Hepatocyte (in vitro differentiated cells): ENCODE measurements around the gene KRT74. TPM values are rescaled to one million over a fixed set of nuclear protein-coding genes. Genes with fewer than 3 reads are reported as not detected.

Source experiments
- DNase-seq: peaks from one replicate; pipeline ENCODE4 v3.0.0-alpha.2; 2016; ENCODE audit warnings: low spot score
- H2AFZ ChIP-seq: fragments of 200-600 bp; sonication (generic); 2 replicates; pipeline ENCODE4 v1.6.0; 2016; ENCODE audit warnings: antibody characterized with exemption, mild to moderate bottlenecking
- H3K27ac ChIP-seq: fragments of 200-600 bp; sonication (generic); 2 replicates; pipeline ENCODE4 v1.5.1; 2016; ENCODE audit warnings: mild to moderate bottlenecking
- H3K27me3 ChIP-seq: fragments of 200-600 bp; sonication (generic); 2 replicates; pipeline ENCODE4 v1.6.1; 2016
- H3K36me3 ChIP-seq: fragments of 200-600 bp; sonication (generic); replicated peaks from 2 replicates; pipeline ENCODE4 v1.5.1; 2016; ENCODE audit warnings: low read depth; ENCODE audit not compliant: insufficient read depth
- H3K4me1 ChIP-seq: fragments of 200-600 bp; sonication (generic); 2 replicates; pipeline ENCODE4 v1.5.1; 2016; ENCODE audit warnings: mild to moderate bottlenecking, moderate library complexity; ENCODE audit not compliant: insufficient read depth
- H3K4me2 ChIP-seq: fragments of 200-600 bp; sonication (generic); 2 replicates; pipeline ENCODE4 v1.6.0; 2016
- H3K4me3 ChIP-seq: fragments of 200-600 bp; sonication (generic); 2 replicates; pipeline ENCODE4 v1.5.1; 2016; ENCODE audit warnings: mild to moderate bottlenecking
- H3K79me2 ChIP-seq: fragments of 200-600 bp; sonication (generic); 2 replicates; pipeline ENCODE4 v1.6.0; 2017; ENCODE audit warnings: mild to moderate bottlenecking
- H3K9me2 ChIP-seq: fragments of 200-600 bp; sonication (generic); replicated peaks from 2 replicates; pipeline ENCODE4 v1.6.0; 2017; ENCODE audit warnings: mild to moderate bottlenecking; ENCODE audit not compliant: insufficient read depth
- H3K9me3 ChIP-seq: fragments of 200-600 bp; sonication (generic); 2 replicates; pipeline ENCODE4 v1.5.1; 2016; ENCODE audit warnings: low read depth, mild to moderate bottlenecking
- H4K20me1 ChIP-seq: fragments of 200-600 bp; sonication (generic); 2 replicates; pipeline ENCODE4 v1.6.0; 2016; ENCODE audit warnings: mild to moderate bottlenecking; ENCODE audit not compliant: insufficient read depth, poor library complexity, severe bottlenecking
- EZH2 ChIP-seq: fragments of 200-600 bp; sonication (generic); IDR thresholded peaks from 2 replicates; pipeline ENCODE4 v1.6.1; 2016; ENCODE audit warnings: antibody characterized with exemption, mild to moderate bottlenecking, borderline replicate concordance
- EZH2phosphoT487 ChIP-seq: fragments of 200-600 bp; sonication (generic); IDR thresholded peaks from one replicate; pipeline ENCODE4 v1.6.1; 2018; ENCODE audit warnings: antibody characterized with exemption, mild to moderate bottlenecking, low read depth, moderate library complexity; ENCODE audit not compliant: unreplicated experiment, severe bottlenecking
- WGBS: methylation state at CpG from one replicate; pipeline ENCODE4 v1.1.6; 2016; ENCODE audit warnings: low lambda C conversion rate; ENCODE audit errors: missing lambda C conversion rate; 5-methylcytosine and 5-hydroxymethylcytosine counted together
- polyA plus RNA-seq: library from polyadenylated mRNA; unstranded; fragments of >200 nt; fragmentation: Nextera tagmentation; extraction: Ambion mirVana; gene quantifications from 2 replicates; pipeline ENCODE4 v1.2.1, GENCODE V29; 2016
- total RNA-seq: library from RNA; depleted of rRNA; stranded (reverse); fragments of >200 nt; gene quantifications from 2 replicates; pipeline ENCODE4 v1.2.3, GENCODE V29; 2014
- TF ChIP-seq, protein P1 (sequence below): fragments of 200-600 bp; sonication (generic); IDR thresholded peaks from 2 replicates; pipeline ENCODE4 v1.5.1; 2016; ENCODE audit warnings: antibody characterized with exemption, mild to moderate bottlenecking; ENCODE audit not compliant: poor library complexity

Gene KRT74
- total and polyA plus RNA-seq, 2 experiments from 2014 or later, result not detected

DNA sequence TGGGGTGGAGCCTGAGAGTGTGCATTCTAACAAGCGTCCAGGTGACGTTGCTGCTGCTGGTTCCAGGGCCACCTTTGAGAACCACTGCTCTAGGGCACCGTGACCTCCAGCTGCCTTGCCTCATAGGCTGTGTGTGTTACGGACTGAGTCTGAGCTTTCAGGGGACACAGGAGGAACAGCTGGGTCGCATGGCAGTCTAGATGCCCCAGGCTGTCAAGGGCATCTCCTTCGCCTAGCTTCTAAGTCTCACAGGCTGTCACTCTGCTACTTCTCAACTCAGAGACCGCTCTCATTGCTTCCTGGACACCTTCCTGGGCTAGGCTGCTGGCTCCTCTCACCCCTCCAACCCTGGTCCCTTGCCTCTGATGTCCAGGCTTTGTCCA is 43.8 kb upstream of the KRT74 start:
- TF ChIP-seq EZH2phosphoT487, result no peak
- TF ChIP-seq, protein P1, sequence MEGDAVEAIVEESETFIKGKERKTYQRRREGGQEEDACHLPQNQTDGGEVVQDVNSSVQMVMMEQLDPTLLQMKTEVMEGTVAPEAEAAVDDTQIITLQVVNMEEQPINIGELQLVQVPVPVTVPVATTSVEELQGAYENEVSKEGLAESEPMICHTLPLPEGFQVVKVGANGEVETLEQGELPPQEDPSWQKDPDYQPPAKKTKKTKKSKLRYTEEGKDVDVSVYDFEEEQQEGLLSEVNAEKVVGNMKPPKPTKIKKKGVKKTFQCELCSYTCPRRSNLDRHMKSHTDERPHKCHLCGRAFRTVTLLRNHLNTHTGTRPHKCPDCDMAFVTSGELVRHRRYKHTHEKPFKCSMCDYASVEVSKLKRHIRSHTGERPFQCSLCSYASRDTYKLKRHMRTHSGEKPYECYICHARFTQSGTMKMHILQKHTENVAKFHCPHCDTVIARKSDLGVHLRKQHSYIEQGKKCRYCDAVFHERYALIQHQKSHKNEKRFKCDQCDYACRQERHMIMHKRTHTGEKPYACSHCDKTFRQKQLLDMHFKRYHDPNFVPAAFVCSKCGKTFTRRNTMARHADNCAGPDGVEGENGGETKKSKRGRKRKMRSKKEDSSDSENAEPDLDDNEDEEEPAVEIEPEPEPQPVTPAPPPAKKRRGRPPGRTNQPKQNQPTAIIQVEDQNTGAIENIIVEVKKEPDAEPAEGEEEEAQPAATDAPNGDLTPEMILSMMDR, result no peak
- no peak for TF ChIP-seq EZH2
- no peaks in the 10 kb centered on the region for H3K36me3 ChIP-seq
- no peak for DNase-seq
- no peaks in the 10 kb centered on the region for H3K9me2 ChIP-seq
- peaks cover 6% of the 10 kb centered on the region for H3K27me3 ChIP-seq
- H3K9me3 ChIP-seq, result no peaks in the 10 kb centered on the region
- no peak overlapping the region for H2AFZ ChIP-seq
- H4K20me1 ChIP-seq, result no peaks in the 10 kb centered on the region
- no peak overlapping the region for H3K4me3 ChIP-seq
- H3K4me1 ChIP-seq, result no peaks in the 10 kb centered on the region
- H3K4me2 ChIP-seq, result no peak overlapping the region
- no peak overlapping the region for H3K27ac ChIP-seq
- 91% methylated on average over 7 of the region's 7 CpGs for WGBS
- H3K79me2 ChIP-seq, result no peaks in the 10 kb centered on the region

DNA sequence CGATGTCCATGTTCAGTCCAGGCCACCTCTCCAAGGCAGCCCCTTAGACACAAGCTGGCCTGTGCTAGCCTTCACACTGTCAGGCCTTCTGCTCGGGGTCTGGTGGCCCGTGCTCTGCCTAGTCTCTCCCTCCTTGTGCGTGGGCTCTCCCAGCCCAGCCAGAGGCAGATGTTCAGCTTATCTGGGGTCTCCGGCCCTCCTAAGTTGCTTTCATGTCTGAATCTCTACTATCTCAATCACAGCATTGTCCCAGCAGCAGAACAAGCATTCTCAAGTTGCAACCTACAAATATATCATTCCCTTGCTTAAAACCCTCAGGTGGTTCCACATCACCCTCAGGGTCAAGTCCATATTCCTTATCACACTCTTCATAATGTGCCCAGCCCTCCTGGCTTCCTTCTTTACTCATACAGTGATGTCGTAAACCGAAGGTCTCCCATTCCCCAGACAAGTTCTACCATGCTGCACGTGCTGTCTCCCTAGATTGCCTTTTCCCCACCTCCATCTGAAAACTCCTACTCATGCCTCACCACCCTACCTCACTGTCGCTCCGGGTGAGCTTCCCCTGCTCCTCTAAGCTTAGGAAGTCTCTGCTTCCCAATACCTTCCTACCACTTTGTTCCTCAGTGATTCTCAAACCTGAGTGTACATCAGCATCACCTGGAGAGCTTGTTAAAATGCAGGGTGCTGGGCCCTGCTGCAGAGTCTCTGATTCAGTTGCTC is 43.2 kb upstream of the KRT74 start:
- Histone ChIP-seq H3K9me3 (no peaks in the 10 kb centered on the region), H3K27ac (no peak overlapping the region), H3K4me3 (no peak overlapping the region), H3K27me3 (peaks cover 7% of the 10 kb centered on the region), H3K79me2 (no peaks in the 10 kb centered on the region), H4K20me1 (no peaks in the 10 kb centered on the region), H3K4me1 (no peaks in the 10 kb centered on the region), H2AFZ (no peak overlapping the region), H3K36me3 (no peaks in the 10 kb centered on the region), H3K9me2 (no peaks in the 10 kb centered on the region), H3K4me2 (no peak overlapping the region)
- no peak for TF ChIP-seq EZH2phosphoT487
- TF ChIP-seq, protein P1, result no peak
- TF ChIP-seq EZH2, result no peak
- DNase-seq, result no peak
- 79% methylated on average over 10 of the region's 10 CpGs for WGBS

DNA sequence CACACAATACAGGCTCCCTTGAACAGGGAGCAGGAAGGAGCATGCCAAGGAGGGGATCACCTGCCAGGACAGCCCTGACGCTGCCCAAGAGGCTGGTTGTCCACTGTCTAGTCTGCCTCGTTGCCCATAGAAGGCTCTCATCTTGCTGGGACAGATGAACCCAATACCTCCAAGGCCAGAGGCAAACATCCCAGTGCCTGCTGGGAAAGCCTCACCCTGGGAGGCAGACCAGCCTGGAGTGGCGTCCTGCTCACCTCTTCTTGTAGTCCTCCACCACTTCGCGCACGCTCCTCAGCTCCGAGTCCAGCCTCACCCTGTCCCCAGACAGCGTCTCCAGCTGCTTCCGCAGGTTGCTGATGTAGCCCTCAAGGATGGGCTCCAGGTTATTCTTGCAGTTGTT is 42.3 kb upstream of the KRT74 start:
- H3K79me2 ChIP-seq, result no peaks in the 10 kb centered on the region
- H3K4me3 ChIP-seq, result no peak overlapping the region
- H3K27me3 ChIP-seq, result peaks cover 16% of the 10 kb centered on the region
- H2AFZ ChIP-seq, result no peak overlapping the region
- no peaks in the 10 kb centered on the region for H3K4me1 ChIP-seq
- no peak overlapping the region for H3K27ac ChIP-seq
- H4K20me1 ChIP-seq, result no peaks in the 10 kb centered on the region
- DNase-seq, result no peak
- H3K9me2 ChIP-seq, result no peaks in the 10 kb centered on the region
- no peak overlapping the region for H3K4me2 ChIP-seq
- TF ChIP-seq EZH2phosphoT487 (no peak), EZH2 (no peak)
- TF ChIP-seq, protein P1, result no peak
- H3K36me3 ChIP-seq, result no peaks in the 10 kb centered on the region
- H3K9me3 ChIP-seq, result no peaks in the 10 kb centered on the region
- WGBS, result 88% methylated on average over 9 of the region's 9 CpGs
